ENCODE measurements around the gene CD33.

- no peak for TF ChIP-seq ZNF8 (CRISPR knock-in tag; IDR thresholded peaks at IDR 0.05)
- TF ChIP-seq, protein P1, sequence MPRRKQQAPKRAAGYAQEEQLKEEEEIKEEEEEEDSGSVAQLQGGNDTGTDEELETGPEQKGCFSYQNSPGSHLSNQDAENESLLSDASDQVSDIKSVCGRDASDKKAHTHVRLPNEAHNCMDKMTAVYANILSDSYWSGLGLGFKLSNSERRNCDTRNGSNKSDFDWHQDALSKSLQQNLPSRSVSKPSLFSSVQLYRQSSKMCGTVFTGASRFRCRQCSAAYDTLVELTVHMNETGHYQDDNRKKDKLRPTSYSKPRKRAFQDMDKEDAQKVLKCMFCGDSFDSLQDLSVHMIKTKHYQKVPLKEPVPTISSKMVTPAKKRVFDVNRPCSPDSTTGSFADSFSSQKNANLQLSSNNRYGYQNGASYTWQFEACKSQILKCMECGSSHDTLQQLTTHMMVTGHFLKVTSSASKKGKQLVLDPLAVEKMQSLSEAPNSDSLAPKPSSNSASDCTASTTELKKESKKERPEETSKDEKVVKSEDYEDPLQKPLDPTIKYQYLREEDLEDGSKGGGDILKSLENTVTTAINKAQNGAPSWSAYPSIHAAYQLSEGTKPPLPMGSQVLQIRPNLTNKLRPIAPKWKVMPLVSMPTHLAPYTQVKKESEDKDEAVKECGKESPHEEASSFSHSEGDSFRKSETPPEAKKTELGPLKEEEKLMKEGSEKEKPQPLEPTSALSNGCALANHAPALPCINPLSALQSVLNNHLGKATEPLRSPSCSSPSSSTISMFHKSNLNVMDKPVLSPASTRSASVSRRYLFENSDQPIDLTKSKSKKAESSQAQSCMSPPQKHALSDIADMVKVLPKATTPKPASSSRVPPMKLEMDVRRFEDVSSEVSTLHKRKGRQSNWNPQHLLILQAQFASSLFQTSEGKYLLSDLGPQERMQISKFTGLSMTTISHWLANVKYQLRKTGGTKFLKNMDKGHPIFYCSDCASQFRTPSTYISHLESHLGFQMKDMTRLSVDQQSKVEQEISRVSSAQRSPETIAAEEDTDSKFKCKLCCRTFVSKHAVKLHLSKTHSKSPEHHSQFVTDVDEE (CRISPR knock-in tag; IDR thresholded peaks at IDR 0.05), result no peak
- no peak for TF ChIP-seq TOX (CRISPR knock-in tag; IDR thresholded peaks at IDR 0.05; ENCODE audit: borderline replicate concordance)
- TF ChIP-seq, protein P2, sequence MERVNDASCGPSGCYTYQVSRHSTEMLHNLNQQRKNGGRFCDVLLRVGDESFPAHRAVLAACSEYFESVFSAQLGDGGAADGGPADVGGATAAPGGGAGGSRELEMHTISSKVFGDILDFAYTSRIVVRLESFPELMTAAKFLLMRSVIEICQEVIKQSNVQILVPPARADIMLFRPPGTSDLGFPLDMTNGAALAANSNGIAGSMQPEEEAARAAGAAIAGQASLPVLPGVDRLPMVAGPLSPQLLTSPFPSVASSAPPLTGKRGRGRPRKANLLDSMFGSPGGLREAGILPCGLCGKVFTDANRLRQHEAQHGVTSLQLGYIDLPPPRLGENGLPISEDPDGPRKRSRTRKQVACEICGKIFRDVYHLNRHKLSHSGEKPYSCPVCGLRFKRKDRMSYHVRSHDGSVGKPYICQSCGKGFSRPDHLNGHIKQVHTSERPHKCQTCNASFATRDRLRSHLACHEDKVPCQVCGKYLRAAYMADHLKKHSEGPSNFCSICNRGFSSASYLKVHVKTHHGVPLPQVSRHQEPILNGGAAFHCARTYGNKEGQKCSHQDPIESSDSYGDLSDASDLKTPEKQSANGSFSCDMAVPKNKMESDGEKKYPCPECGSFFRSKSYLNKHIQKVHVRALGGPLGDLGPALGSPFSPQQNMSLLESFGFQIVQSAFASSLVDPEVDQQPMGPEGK (CRISPR knock-in tag; IDR thresholded peaks at IDR 0.05; ENCODE audit: borderline replicate concordance), result no peak
- no peak for TF ChIP-seq ZNF565 (CRISPR knock-in tag; conservative IDR thresholded peaks at IDR 0.05; ENCODE audit: low read depth)
Observed at GRCh38 chr19:51194527-51195315, 30.2 kb upstream of the CD33 start.

Measured in SK-N-SH treated with all-trans-retinoic acid at 6 μM for 48 hours (cell line).